ENCODE results near the gene ARHGEF12. TPM values are rescaled to one million over a fixed set of nuclear protein-coding genes. Genes with fewer than 3 reads are reported as not detected.

Gene ARHGEF12
- total RNA-seq, 4 donors from 2014 or later = 82.6 to 161 (median 125) TPM

- TF ChIP-seq POLR2A (IDR thresholded peaks at IDR 0.05) = no peak
- no peak for TF ChIP-seq CTCF (IDR thresholded peaks at IDR 0.05)
- intact Hi-C loops (cut with DNase I; ENCODE audit: low total_unique reads) = no loop called here
- H3K27ac ChIP-seq = no peak overlapping the region
- no peaks in the 10 kb centered on the region for H3K36me3 ChIP-seq
- no peaks in the 10 kb centered on the region for H3K4me1 ChIP-seq
- no peaks in the 10 kb centered on the region for H3K27me3 ChIP-seq
- H3K4me3 ChIP-seq = no peak overlapping the region
- no peaks in the 10 kb centered on the region for H3K9me3 ChIP-seq
- no peak for DNase-seq
Measured at GRCh38 chr11:120471131-120471530, 134.9 kb downstream of the ARHGEF12 start.

GRCh38 chr11:120471994-120472393, 135.8 kb downstream of the ARHGEF12 start:
- H3K4me3 ChIP-seq = no peak overlapping the region
- H3K27me3 ChIP-seq = no peaks in the 10 kb centered on the region
- no peaks in the 10 kb centered on the region for H3K4me1 ChIP-seq
- intact Hi-C loops (cut with DNase I; ENCODE audit: low total_unique reads) = no loop called here
- DNase-seq = no peak
- no peaks in the 10 kb centered on the region for H3K9me3 ChIP-seq
- TF ChIP-seq POLR2A (IDR thresholded peaks at IDR 0.05) (no peak), CTCF (IDR thresholded peaks at IDR 0.05) (no peak)
- H3K27ac ChIP-seq = no peak overlapping the region
- H3K36me3 ChIP-seq = no peaks in the 10 kb centered on the region

GRCh38 chr11:120473503-120473902, 137.3 kb downstream of the ARHGEF12 start:
- H3K4me1 ChIP-seq = no peaks in the 10 kb centered on the region
- H3K27ac ChIP-seq = no peak overlapping the region
- TF ChIP-seq POLR2A (IDR thresholded peaks at IDR 0.05) (no peak), CTCF (IDR thresholded peaks at IDR 0.05) (no peak)
- no peak overlapping the region for H3K4me3 ChIP-seq
- H3K27me3 ChIP-seq = no peaks in the 10 kb centered on the region
- intact Hi-C loops (cut with DNase I; ENCODE audit: low total_unique reads) = no loop called here
- no peaks in the 10 kb centered on the region for H3K9me3 ChIP-seq
- H3K36me3 ChIP-seq = no peaks in the 10 kb centered on the region
- no peak for DNase-seq

- Histone ChIP-seq H3K27me3 (no peaks in the 10 kb centered on the region), H3K4me1 (no peaks in the 10 kb centered on the region), H3K9me3 (no peaks in the 10 kb centered on the region), H3K27ac (no peak overlapping the region), H3K4me3 (no peak overlapping the region), H3K36me3 (no peaks in the 10 kb centered on the region)
- DNase-seq = no peak
- intact Hi-C loops (cut with DNase I; ENCODE audit: low total_unique reads) = no loop called here
- TF ChIP-seq POLR2A (IDR thresholded peaks at IDR 0.05) = no peak
- TF ChIP-seq CTCF (IDR thresholded peaks at IDR 0.05) = no peak
Measured at GRCh38 chr11:120482149-120482548, 145.9 kb downstream of the ARHGEF12 start.

- intact Hi-C loops (cut with DNase I; ENCODE audit: low total_unique reads) = no loop called here
- Histone ChIP-seq H3K27ac (no peak overlapping the region), H3K36me3 (no peaks in the 10 kb centered on the region), H3K9me3 (no peaks in the 10 kb centered on the region), H3K4me1 (no peaks in the 10 kb centered on the region), H3K27me3 (no peaks in the 10 kb centered on the region), H3K4me3 (no peak overlapping the region)
- no peak for DNase-seq
- TF ChIP-seq POLR2A (IDR thresholded peaks at IDR 0.05) (no peak), CTCF (IDR thresholded peaks at IDR 0.05) (no peak)
Measured at GRCh38 chr11:120484722-120485121, 148.5 kb downstream of the ARHGEF12 start.

Measured in uterus (tissue), 4 donors.